Caco-2 (cell line): ENCODE data around the gene ME3. TPM values are rescaled to one million over a fixed set of nuclear protein-coding genes. Genes with fewer than 3 reads are reported as not detected.

Experiments used
- BruUV-seq: library from RNA; stranded (reverse); fragments of 400-500 nt; replicated peaks from 2 replicates; lab custom pipeline; 2021; lab: Mats Ljungman, UMichigan
- CTCF ChIA-PET: fragments of 300-600 bp; sonication (Branson Sonifier 250); formaldehyde crosslinking; loops from one replicate; lab custom pipeline; 2022; ENCODE audit warnings: antibody characterized with exemption; lab: Charles Lee
- POLR2A ChIA-PET: fragments of 300-600 bp; sonication (Branson Sonifier 250); formaldehyde crosslinking; loops from one replicate; lab custom pipeline; 2022; ENCODE audit warnings: antibody characterized with exemption; lab: Charles Lee
- DNase-seq, 2 experiments: peaks; one replicate each; pipeline versions ENCODE4 v3.0.0 to v3.0.0-alpha.2; 2020 to 2022
- H3K27me3 ChIP-seq: replicated peaks from 2 replicates; pipeline ENCODE4 v1.6.0; 2011; ENCODE audit warnings: low read length; ENCODE audit not compliant: control insufficient read depth, insufficient read depth
- H3K36me3 ChIP-seq: 2 replicates; pipeline ENCODE4 v1.5.1; 2011; ENCODE audit warnings: low read length; ENCODE audit not compliant: control insufficient read depth, insufficient read depth
- H3K4me1 ChIP-seq: fragments of 250-450 bp; sonication (Bioruptor Pico); 2 replicates; pipeline ENCODE4 v1.5.1; 2020; ENCODE audit warnings: mild to moderate bottlenecking
- H3K4me3 ChIP-seq: 2 replicates; pipeline ENCODE4 v1.5.1; 2011; ENCODE audit warnings: low read depth, mild to moderate bottlenecking, control low read depth, low read length
- H3K9me3 ChIP-seq: fragments of 250-450 bp; sonication (Bioruptor Pico); 2 replicates; pipeline ENCODE4 v1.5.1; 2020; ENCODE audit warnings: mild to moderate bottlenecking, moderate library complexity
- H3K27ac Mint-ChIP-seq: one replicate; pipeline ENCODE4 v1.8.0; 2022; ENCODE audit warnings: mixed read lengths; ENCODE audit not compliant: unreplicated experiment
- H3K27me3 Mint-ChIP-seq: one replicate; pipeline ENCODE4 v1.8.0; 2022; ENCODE audit warnings: mixed read lengths; ENCODE audit not compliant: insufficient read depth, unreplicated experiment
- H3K36me3 Mint-ChIP-seq: one replicate; pipeline ENCODE4 v1.8.0; 2022; ENCODE audit warnings: mild to moderate bottlenecking, mixed read lengths; ENCODE audit not compliant: insufficient read depth, unreplicated experiment
- H3K4me1 Mint-ChIP-seq: one replicate; pipeline ENCODE4 v1.8.0; 2022; ENCODE audit warnings: low read depth, mixed read lengths; ENCODE audit not compliant: unreplicated experiment
- H3K4me3 Mint-ChIP-seq: one replicate; pipeline ENCODE4 v1.8.0; 2022; ENCODE audit warnings: mild to moderate bottlenecking, moderate library complexity, mixed read lengths; ENCODE audit not compliant: unreplicated experiment
- H3K9me3 Mint-ChIP-seq: one replicate; pipeline ENCODE4 v1.8.0; 2022; ENCODE audit warnings: mixed read lengths; ENCODE audit not compliant: unreplicated experiment
- intact Hi-C: fragments of 100-400 bp; cut with micrococcal nuclease; formaldehyde crosslinking; loops from one replicate; pipeline ENCODE4 v1.10.0; 2022; ENCODE audit not compliant: unreplicated experiment
- total RNA-seq: library from RNA; stranded (reverse); gene quantifications from 2 replicates; pipeline ENCODE4 v1.2.3, GENCODE V29; 2022
- TF ChIP-seq, protein P1 (sequence below), 2 experiments: fragments of 200-600 bp in 1 of 2; IDR thresholded peaks; 1 replicate in 1 of 2; 2 replicates in 1 of 2; pipeline versions ENCODE4 v1.5.1 to v1.8.0; 2011 to 2022; ENCODE audit warnings: antibody characterized with exemption in 1 of 2, control low read depth in 1 of 2, inconsistent platforms in 1 of 2, low read depth in 1 of 2, low read length in 1 of 2, mild to moderate bottlenecking in 1 of 2, moderate library complexity in 1 of 2; ENCODE audit not compliant: insufficient read depth in 1 of 2, severe bottlenecking in 1 of 2, unreplicated experiment in 1 of 2

The ME3 gene
- total RNA-seq, 1 experiment from 2014 or later = 32.8 TPM

DNA sequence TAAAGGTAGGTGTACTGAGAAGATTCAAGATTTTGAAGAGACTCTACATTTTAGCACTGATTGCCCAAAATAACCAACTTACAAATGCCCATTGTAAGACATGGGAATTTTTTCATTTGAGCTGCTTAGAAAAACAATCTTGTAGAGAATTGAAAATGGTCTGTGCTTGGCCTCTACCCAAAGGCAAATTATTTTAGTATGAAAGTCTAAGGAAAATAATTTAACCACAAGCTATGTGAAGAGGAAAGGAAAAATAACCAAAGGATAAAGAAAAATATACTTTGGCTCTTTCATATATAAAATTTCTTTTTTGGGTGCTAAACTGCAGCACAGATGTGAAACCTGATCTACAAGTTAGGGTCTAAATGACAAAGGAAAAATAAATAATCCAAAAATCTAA is 54.9 kb downstream of the ME3 start:
- TF ChIP-seq, protein P1, sequence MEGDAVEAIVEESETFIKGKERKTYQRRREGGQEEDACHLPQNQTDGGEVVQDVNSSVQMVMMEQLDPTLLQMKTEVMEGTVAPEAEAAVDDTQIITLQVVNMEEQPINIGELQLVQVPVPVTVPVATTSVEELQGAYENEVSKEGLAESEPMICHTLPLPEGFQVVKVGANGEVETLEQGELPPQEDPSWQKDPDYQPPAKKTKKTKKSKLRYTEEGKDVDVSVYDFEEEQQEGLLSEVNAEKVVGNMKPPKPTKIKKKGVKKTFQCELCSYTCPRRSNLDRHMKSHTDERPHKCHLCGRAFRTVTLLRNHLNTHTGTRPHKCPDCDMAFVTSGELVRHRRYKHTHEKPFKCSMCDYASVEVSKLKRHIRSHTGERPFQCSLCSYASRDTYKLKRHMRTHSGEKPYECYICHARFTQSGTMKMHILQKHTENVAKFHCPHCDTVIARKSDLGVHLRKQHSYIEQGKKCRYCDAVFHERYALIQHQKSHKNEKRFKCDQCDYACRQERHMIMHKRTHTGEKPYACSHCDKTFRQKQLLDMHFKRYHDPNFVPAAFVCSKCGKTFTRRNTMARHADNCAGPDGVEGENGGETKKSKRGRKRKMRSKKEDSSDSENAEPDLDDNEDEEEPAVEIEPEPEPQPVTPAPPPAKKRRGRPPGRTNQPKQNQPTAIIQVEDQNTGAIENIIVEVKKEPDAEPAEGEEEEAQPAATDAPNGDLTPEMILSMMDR (IDR thresholded peaks at IDR 0.05; ENCODE audit: insufficient read depth in 1 of 2, low read depth in 1 of 2, low read length in 1 of 2, severe bottlenecking in 1 of 2, unreplicated experiment in 1 of 2) = no peak
- intact Hi-C loops = no loop called here
- Histone ChIP-seq H3K4me3 (no peak overlapping the region), H3K4me1 (peaks cover 17% of the 10 kb centered on the region), H3K9me3 (peaks cover 6% of the 10 kb centered on the region), H3K36me3 (no peaks in the 10 kb centered on the region), H3K27me3 (no peaks in the 10 kb centered on the region)
- POLR2A ChIA-PET = no interaction called here
- DNase-seq = no peak
- no TSS peak for BruUV-seq
- CTCF ChIA-PET = interaction anchor here (2.3 kb wide), 1 partner anchor 9 kb away, joined by 17 read pairs; no protein-coding TSS in a partner anchor
- Mint-ChIP-seq H3K9me3 (peaks cover 17% of the 10 kb centered on the region), H3K4me3 (no peak overlapping the region), H3K27me3 (no peaks in the 10 kb centered on the region), H3K4me1 (peaks cover 16% of the 10 kb centered on the region), H3K36me3 (no peaks in the 10 kb centered on the region), H3K27ac (no peak overlapping the region)

DNA sequence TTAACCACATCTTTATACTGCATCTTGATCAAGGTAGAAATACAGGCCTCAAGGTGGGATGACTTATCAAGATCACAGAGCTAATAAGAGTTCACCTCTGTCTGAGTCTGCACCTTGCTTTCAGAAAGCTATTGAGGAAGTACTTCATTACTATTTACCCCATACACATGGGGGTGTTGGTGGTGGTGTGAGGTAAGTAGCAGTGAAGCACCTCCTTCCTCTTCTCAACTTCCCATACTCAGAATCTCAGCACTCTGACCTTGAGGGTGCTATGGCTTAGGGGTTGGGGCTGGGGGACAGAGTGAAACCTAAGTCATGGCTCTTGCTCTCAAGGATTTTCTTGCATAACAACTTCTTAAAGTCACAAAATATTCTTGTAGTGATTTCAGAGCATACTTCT is 56.9 kb downstream of the ME3 start:
- H3K27me3 ChIP-seq = no peaks in the 10 kb centered on the region
- peaks cover 6% of the 10 kb centered on the region for H3K9me3 ChIP-seq
- no peaks in the 10 kb centered on the region for H3K4me1 ChIP-seq
- no peaks in the 10 kb centered on the region for H3K4me1 Mint-ChIP-seq
- POLR2A ChIA-PET = no interaction called here
- no peaks in the 10 kb centered on the region for H3K36me3 Mint-ChIP-seq
- no peaks in the 10 kb centered on the region for H3K36me3 ChIP-seq
- TF ChIP-seq, protein P1 (IDR thresholded peaks at IDR 0.05; ENCODE audit: insufficient read depth in 1 of 2, low read depth in 1 of 2, low read length in 1 of 2, severe bottlenecking in 1 of 2, unreplicated experiment in 1 of 2) = no peak
- CTCF ChIA-PET = no interaction called here
- intact Hi-C loops = no loop called here
- H3K4me3 ChIP-seq = no peak overlapping the region
- H3K27me3 Mint-ChIP-seq = no peaks in the 10 kb centered on the region
- BruUV-seq = no TSS peak
- DNase-seq = no peak
- H3K27ac Mint-ChIP-seq = no peak overlapping the region
- no peak overlapping the region for H3K4me3 Mint-ChIP-seq
- H3K9me3 Mint-ChIP-seq = peaks cover 17% of the 10 kb centered on the region

DNA sequence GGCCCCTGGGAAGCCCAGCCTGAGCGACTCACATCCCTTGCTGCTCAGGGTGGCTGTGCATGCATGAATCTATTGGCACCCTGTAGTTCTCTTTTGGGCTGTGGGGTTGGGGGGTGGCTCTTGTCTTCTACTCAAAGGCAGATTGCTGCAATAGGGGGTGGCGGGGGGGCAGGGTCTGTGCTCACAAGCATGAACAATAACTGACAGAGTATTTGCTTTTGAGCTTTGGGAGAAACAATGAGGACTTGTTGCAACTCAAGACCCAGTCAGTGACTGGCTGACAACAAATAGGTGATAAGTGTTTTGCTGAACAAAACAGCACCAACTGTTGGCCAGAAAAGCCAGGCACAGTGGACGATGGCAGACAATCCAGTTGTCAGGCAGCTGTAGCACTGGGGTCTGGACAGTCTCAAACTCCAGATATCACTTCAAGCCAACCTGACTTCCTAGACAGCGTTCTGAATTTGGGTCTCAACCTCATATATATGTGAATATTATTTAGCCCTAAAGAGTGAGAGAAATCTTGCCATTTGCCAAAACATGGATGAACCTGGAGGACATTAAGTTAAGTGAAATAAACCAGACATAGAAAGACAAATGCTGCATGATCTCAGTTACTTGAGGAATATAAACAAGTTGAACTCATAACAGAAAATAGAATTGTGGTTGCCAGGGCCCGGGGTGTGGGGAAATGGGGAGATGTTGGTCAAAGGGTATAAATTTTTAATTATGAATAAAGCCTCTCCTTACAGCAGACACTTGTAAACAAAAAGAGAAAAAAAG is 61.7 kb downstream of the ME3 start:
- intact Hi-C loops = no loop called here
- Mint-ChIP-seq H3K27ac (no peak overlapping the region), H3K27me3 (no peaks in the 10 kb centered on the region), H3K36me3 (no peaks in the 10 kb centered on the region), H3K4me3 (no peak overlapping the region), H3K4me1 (peaks cover 23% of the 10 kb centered on the region), H3K9me3 (peaks cover 17% of the 10 kb centered on the region)
- CTCF ChIA-PET = no interaction called here
- Histone ChIP-seq H3K36me3 (no peaks in the 10 kb centered on the region), H3K4me1 (peaks cover 7% of the 10 kb centered on the region; the same call in 1 of the 2 replicates), H3K27me3 (no peaks in the 10 kb centered on the region), H3K9me3 (peaks cover 6% of the 10 kb centered on the region), H3K4me3 (no peak overlapping the region)
- no TSS peak for BruUV-seq
- TF ChIP-seq, protein P1 (IDR thresholded peaks at IDR 0.05; ENCODE audit: insufficient read depth in 1 of 2, low read depth in 1 of 2, low read length in 1 of 2, severe bottlenecking in 1 of 2, unreplicated experiment in 1 of 2) = no peak
- DNase-seq = no peak
- POLR2A ChIA-PET = no interaction called here
